ENCODE data around the gene WDR38. TPM values are rescaled to one million over a fixed set of nuclear protein-coding genes. Genes with fewer than 3 reads are reported as not detected.

WDR38 gene
- total and polyA plus RNA-seq, 2 of the 13 experiments (the other 11 are each of a cell fraction or from before 2014, with no cell fraction given), result not detected

- TF ChIP-seq ZNF142 (CRISPR knock-in tag; IDR thresholded peaks at IDR 0.05) (peak; percentile 72; the same call in 1 of the 2 replicates), ZNF280D (CRISPR knock-in tag; IDR thresholded peaks at IDR 0.05) (no peak), HDAC6 (IDR thresholded peaks at IDR 0.05; ENCODE audit: low read depth, low read length) (no peak), ZSCAN29 (CRISPR knock-in tag; conservative IDR thresholded peaks at IDR 0.05) (no peak), ZNF891 (CRISPR knock-in tag; IDR thresholded peaks at IDR 0.05) (peak; percentile 89), ZNF766 (CRISPR knock-in tag; IDR thresholded peaks at IDR 0.05; ENCODE audit: borderline replicate concordance) (peak; percentile 72; the same call in 1 of the 2 replicates), HMG20A (CRISPR knock-in tag; IDR thresholded peaks at IDR 0.05; ENCODE audit: borderline replicate concordance) (peak; percentile 20; the same call in 1 of the 2 replicates), ZNF646 (CRISPR knock-in tag; IDR thresholded peaks at IDR 0.05) (peak; percentile 50; the same call in 1 of the 2 replicates), ZNF777 (CRISPR knock-in tag; IDR thresholded peaks at IDR 0.05) (0 out of 2 replicates have a peak, but pooled peaks have one; percentile 34), CENPT (CRISPR knock-in tag; IDR thresholded peaks at IDR 0.05; ENCODE audit: low read depth) (no peak), RXRA (CRISPR knock-in tag; IDR thresholded peaks at IDR 0.05) (peak; percentile 68; the same call in 1 of the 2 replicates), PHF20 (CRISPR knock-in tag; IDR thresholded peaks at IDR 0.05) (peak; percentile 32; the same call in 1 of the 2 replicates), SIN3B (IDR thresholded peaks at IDR 0.05; ENCODE audit: low read length) (no peak)
These were observed 34.6 kb upstream of the WDR38 start (continued) for GRCh38 chr9:124818431-124819281.
